ENCODE measurements around the gene KRTAP10-5. TPM values are rescaled to one million over a fixed set of nuclear protein-coding genes. Genes with fewer than 3 reads are reported as not detected.
A peak's percentile ranks its signal among the peaks of the same experiment; 100 is the strongest.
"Not testable (repeated sequence)": the region's sequence is repeated elsewhere in the genome, so short reads cannot be mapped to it uniquely, and the experiment has no call there.

KRTAP10-5 gene
- total RNA-seq, 2 donors from 2014 or later: not detected

DNA sequence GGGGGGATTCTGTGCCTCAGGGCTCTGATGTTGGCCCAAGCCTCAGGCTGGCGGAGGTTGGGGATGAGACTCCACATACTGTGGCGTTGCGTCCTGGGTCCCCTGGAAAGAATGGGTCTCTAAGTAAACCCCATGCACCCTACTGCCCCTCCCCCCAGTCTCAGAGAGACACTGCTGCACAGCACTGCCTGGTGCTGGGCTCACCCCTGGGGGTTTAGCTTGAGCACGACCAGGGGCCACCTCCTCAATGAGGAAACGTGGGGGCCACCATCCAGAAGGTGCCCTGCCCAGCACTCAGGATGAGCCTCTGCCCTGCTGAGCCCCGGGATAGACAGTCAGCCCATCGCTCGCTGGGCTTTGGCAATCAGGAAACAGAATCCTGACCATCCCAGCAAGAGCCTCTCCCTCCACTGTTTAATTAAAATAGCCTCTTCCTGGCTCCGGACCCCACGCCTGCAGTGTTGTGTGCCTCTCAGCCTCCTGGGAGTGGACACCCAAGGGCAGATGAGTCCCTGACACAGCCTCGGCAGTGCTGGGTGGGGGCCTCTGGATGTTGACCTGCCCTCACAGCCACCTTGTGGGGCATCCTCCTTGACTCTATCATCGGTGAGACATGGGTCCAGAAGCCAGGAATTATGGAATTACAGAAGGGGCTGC is 10.4 kb downstream of the KRTAP10-5 start:
- peak in 1 of 2 donors; percentile 23 for DNase-seq (ENCODE audit: low spot score in 2 of 2)
- Mint-ChIP-seq H3K9me3 (peaks cover 0 to 5% of the 10 kb centered on the region in 2 donors), H3K36me3 (no peaks in the 10 kb centered on the region), H3K27ac (no peak overlapping the region)
- ATAC-seq: no peak

DNA sequence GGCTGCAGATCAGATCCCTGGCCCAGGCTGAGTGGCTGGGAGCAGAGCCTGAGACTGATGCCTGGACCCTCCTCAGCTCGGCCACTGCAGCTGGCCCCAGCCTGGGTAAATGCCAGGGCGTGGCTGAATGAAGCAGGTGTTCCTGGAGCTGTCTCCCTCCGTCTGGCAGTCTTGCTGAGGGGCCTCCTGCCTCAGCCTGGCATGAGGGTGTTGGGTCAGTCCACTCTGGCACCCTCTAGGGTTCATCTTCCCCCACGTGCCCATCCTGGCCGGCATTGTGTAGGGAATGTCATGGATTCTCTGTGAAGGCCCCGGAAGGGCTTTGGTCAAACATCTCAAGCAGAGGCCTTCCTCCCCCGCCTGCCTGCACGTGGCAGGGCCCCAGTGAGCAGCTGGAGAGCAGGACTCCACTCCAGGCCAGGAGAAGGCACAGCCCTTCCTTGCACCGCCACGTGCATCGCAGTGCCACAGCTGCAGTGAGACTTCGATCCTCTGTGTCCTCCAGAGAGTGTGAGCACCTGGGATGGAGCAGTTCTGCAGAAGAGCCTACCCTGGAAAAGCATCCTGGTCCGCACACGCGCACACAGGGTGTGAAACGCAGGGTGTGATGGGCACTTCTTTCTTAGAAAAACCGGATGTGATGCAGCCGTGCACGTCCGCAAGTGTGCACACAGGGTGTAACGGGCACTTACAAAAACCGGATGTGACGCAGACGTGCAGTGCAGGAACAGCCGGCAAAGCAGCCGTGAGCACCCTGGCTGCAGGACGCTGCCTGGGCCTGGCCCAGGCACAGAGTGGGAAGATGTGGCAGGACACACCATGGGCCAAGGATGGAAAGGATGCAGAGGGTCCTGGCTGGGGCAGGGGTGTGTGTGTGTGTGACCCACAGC is 11.5 kb downstream of the KRTAP10-5 start:
- H3K9me3 Mint-ChIP-seq: peaks cover 0 to 5% of the 10 kb centered on the region in 2 donors
- ATAC-seq (no peak), DNase-seq (ENCODE audit: low spot score in 2 of 2) (peak in 1 of 2 donors; percentile 49)
- no peaks in the 10 kb centered on the region for H3K36me3 Mint-ChIP-seq
- no peak overlapping the region for H3K27ac Mint-ChIP-seq

- H3K27ac Mint-ChIP-seq: no peak overlapping the region
- ATAC-seq: no peak
- no peaks in the 10 kb centered on the region for H3K36me3 Mint-ChIP-seq
- peaks cover 0 to 5% of the 10 kb centered on the region in 2 donors for H3K9me3 Mint-ChIP-seq
- DNase-seq (ENCODE audit: low spot score in 2 of 2): no peak
Observed at GRCh38 chr21:44568261-44568660, 12.1 kb downstream of the KRTAP10-5 start.

- ATAC-seq (no peak), DNase-seq (ENCODE audit: low spot score in 2 of 2) (no peak)
- Mint-ChIP-seq H3K27ac (no peak overlapping the region), H3K36me3 (no peaks in the 10 kb centered on the region), H3K9me3 (peaks cover 0 to 5% of the 10 kb centered on the region in 2 donors)
Observed at GRCh38 chr21:44567481-44568171, 12.8 kb downstream of the KRTAP10-5 start.

GRCh38 chr21:44566403-44566802 is 14.0 kb downstream of the KRTAP10-5 start:
- Mint-ChIP-seq H3K36me3 (peaks cover 0 to 9% of the 10 kb centered on the region in 2 donors), H3K9me3 (peaks cover 0 to 2% of the 10 kb centered on the region in 2 donors), H3K27ac (no peak overlapping the region)
- DNase-seq (ENCODE audit: low spot score in 2 of 2): no peak
- no peak for ATAC-seq

DNA sequence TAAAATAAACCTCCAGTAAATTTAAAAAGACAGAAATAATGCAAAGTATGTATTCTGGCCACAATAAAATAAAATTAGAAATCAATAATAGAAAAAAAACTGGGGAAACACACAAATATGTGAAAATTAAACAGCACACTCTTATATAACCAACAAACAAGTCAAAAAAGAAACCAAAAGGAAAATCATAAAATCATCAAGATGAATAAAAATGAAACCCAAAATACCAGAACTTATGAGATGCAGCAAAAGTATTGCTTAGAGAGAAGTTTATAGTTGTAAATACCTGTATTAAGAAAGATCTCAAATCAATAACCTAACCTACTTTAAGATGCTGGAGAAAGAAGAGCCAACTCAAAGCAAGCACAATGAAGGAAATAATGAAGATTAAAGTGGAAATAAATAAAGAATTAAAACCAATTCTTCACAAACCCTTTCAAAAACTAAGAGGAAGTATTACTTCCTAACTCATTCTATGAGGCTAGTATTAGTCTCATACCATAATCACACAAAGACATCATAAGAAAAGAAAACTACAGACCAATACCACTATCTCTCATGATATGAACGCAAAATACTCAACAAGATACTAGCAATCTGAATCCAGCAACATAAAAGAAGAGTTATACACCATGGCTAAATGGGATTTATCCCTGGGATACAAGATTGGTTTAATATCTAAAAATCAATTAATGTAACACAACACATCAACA is 15.4 kb downstream of the KRTAP10-5 start:
- Mint-ChIP-seq H3K9me3 (peaks cover 6% of the 10 kb centered on the region in 2 donors), H3K27ac (peak overlapping the region in 1 of 2 donors; percentile 81), H3K36me3 (peaks cover 9 to 18% of the 10 kb centered on the region in 2 donors)
- no peak for DNase-seq (ENCODE audit: low spot score in 2 of 2)
- no peak for ATAC-seq

- peaks cover 10 to 22% of the 10 kb centered on the region in 2 donors for H3K36me3 Mint-ChIP-seq
- DNase-seq (ENCODE audit: low spot score in 2 of 2) (no peak), ATAC-seq (no peak)
- H3K9me3 Mint-ChIP-seq: peaks cover 6% of the 10 kb centered on the region in 2 donors
- H3K27ac Mint-ChIP-seq: no peak overlapping the region
Observed at GRCh38 chr21:44564099-44564498, 16.3 kb downstream of the KRTAP10-5 start.

DNA sequence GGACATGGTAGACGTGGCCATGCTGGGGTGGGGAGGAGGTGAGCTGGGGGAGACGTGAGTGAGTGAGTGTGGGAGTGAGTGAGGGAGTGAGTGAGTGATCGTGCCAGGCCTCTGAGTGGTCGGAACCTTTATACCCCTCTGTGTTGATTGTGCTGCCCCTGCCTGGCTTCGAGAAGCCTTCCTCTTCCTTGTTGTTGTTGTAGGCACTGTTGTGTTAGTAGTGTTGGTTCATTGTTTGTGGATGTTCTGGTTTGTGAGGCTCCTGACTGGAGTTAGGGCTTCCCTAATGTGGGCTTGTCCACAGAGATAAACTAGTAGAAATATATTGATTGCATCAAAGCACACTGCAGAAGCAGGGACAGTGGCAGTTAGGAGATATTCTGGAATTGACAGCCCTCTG is 21.7 kb downstream of the KRTAP10-5 start, which contains the start of gene KRTAP10-3:
Gene KRTAP10-3 (minus strand): TSS at position 101 of the 400 bp plus-strand sequence. CDS start 80 bp downstream, at position 21.
- DNase-seq (ENCODE audit: low spot score in 2 of 2): no peak
- Mint-ChIP-seq H3K9me3 (peaks cover 6 to 12% of the 10 kb centered on the region in 2 donors), H3K36me3 (peaks cover 10 to 26% of the 10 kb centered on the region in 2 donors), H3K27ac (peak within 1 kb of the TSS in 1 of 2 donors; percentile 3)
- no peak for ATAC-seq

- Mint-ChIP-seq H3K36me3 (peaks cover 10 to 28% of the 10 kb centered on the region in 2 donors), H3K9me3 (peaks cover 6 to 15% of the 10 kb centered on the region in 2 donors)
- not testable (repeated sequence) for H3K27ac Mint-ChIP-seq; DNase-seq (ENCODE audit: low spot score in 2 of 2); ATAC-seq
Observed at GRCh38 chr21:44558329-44558675, 22.1 kb downstream of the KRTAP10-5 start.

GRCh38 chr21:44557491-44558328 is 22.7 kb downstream of the KRTAP10-5 start:
- Mint-ChIP-seq H3K27ac (peak overlapping the region in 1 of 2 donors; percentile 3), H3K36me3 (peaks cover 10 to 33% of the 10 kb centered on the region in 2 donors)
- no peak for ATAC-seq

DNA sequence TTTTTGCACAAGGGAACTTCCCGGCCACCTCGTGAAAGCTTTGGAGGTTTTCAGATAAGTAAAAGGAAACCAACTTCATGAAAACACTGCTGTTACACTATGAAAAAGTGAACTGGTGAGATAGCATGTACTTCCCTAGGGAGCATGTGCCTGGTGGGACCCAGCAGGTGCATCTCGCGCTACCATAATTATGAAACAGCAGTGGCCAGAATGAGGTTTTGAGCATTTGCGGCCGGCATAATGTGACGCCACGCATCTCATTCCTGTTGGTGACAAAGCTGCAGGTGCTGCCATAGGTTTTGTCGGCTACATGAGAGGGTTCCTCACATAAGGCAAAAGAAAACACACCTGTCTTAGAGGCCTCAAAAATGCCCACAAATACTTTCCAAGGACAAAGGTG is 23.5 kb downstream of the KRTAP10-5 start:
- Mint-ChIP-seq H3K9me3 (peaks cover 6 to 21% of the 10 kb centered on the region in 2 donors), H3K36me3 (peaks cover 10 to 27% of the 10 kb centered on the region in 2 donors), H3K27ac (no peak overlapping the region)
- no peak for ATAC-seq
- DNase-seq (ENCODE audit: low spot score in 2 of 2): no peak

More at GRCh38 chr21:44557491-44558328, 22.7 kb downstream of the KRTAP10-5 start:
- peaks cover 6 to 21% of the 10 kb centered on the region in 2 donors for H3K9me3 Mint-ChIP-seq
- DNase-seq (ENCODE audit: low spot score in 2 of 2): no peak

GRCh38 chr21:44555200-44555875 is 25.1 kb downstream of the KRTAP10-5 start:
- no peak for ATAC-seq

GRCh38 chr21:44552681-44553080 is 27.7 kb downstream of the KRTAP10-5 start:
- Mint-ChIP-seq H3K27ac (no peak overlapping the region), H3K9me3 (peaks cover 2 to 17% of the 10 kb centered on the region in 2 donors), H3K36me3 (peaks cover 8 to 15% of the 10 kb centered on the region in 2 donors)
- DNase-seq (ENCODE audit: low spot score in 2 of 2) (no peak), ATAC-seq (no peak)

More at GRCh38 chr21:44555200-44555875, 25.1 kb downstream of the KRTAP10-5 start:
- DNase-seq (ENCODE audit: low spot score in 2 of 2): no peak
- Mint-ChIP-seq H3K27ac (no peak overlapping the region), H3K36me3 (peaks cover 4 to 19% of the 10 kb centered on the region in 2 donors), H3K9me3 (peaks cover 0 to 16% of the 10 kb centered on the region in 2 donors)

GRCh38 chr21:44552136-44552535 is 28.3 kb downstream of the KRTAP10-5 start:
- no peak for ATAC-seq
- DNase-seq (ENCODE audit: low spot score in 2 of 2): peak in 1 of 2 donors; percentile 43
- Mint-ChIP-seq H3K36me3 (peaks cover 13 to 20% of the 10 kb centered on the region in 2 donors), H3K27ac (peak overlapping the region in 1 of 2 donors; percentile 22), H3K9me3 (peaks cover 7 to 22% of the 10 kb centered on the region in 2 donors)
